Smooth muscle cell (in vitro differentiated cells): ENCODE data around the gene ZNF584. TPM values are rescaled to one million over a fixed set of nuclear protein-coding genes. Genes with fewer than 3 reads are reported as not detected.
"Not testable (repeated sequence)": the region's sequence is repeated elsewhere in the genome, so short reads cannot be mapped to it uniquely, and the experiment has no call there.

Source experiments
- DNase-seq: peaks from one replicate; lab custom pipeline; 2025; ENCODE audit not compliant: unreplicated experiment; lab: John Stamatoyannopoulos, UW
- H2AFZ ChIP-seq: fragments of 200-600 bp; sonication (generic); 2 replicates; pipeline ENCODE4 v1.6.0; 2016; ENCODE audit warnings: antibody characterized with exemption, low read depth, mild to moderate bottlenecking
- H3F3A ChIP-seq: fragments of 200-600 bp; sonication (generic); 2 replicates; pipeline ENCODE4 v1.6.0; 2017; ENCODE audit warnings: antibody characterized with exemption, low read depth
- H3K27ac ChIP-seq: fragments of 200-600 bp; sonication (generic); 2 replicates; pipeline ENCODE4 v1.5.1; 2016; ENCODE audit warnings: low read depth, mild to moderate bottlenecking
- H3K27me3 ChIP-seq: fragments of 200-600 bp; sonication (generic); 2 replicates; pipeline ENCODE4 v1.6.1; 2016; ENCODE audit warnings: low read depth, mild to moderate bottlenecking
- H3K36me3 ChIP-seq: fragments of 200-600 bp; sonication (generic); 2 replicates; pipeline ENCODE4 v1.5.1; 2016; ENCODE audit warnings: low read depth
- H3K4me1 ChIP-seq: fragments of 200-600 bp; sonication (generic); 2 replicates; pipeline ENCODE4 v1.5.1; 2016; ENCODE audit warnings: low read depth
- H3K4me2 ChIP-seq: fragments of 200-600 bp; sonication (generic); 2 replicates; pipeline ENCODE4 v1.6.0; 2016; ENCODE audit warnings: mild to moderate bottlenecking
- H3K4me3 ChIP-seq: fragments of 200-600 bp; sonication (generic); 2 replicates; pipeline ENCODE4 v1.5.1; 2016; ENCODE audit warnings: mild to moderate bottlenecking
- H3K79me2 ChIP-seq: fragments of 200-600 bp; sonication (generic); 2 replicates; pipeline ENCODE4 v1.6.0; 2016; ENCODE audit warnings: low read depth, mild to moderate bottlenecking
- H3K9ac ChIP-seq: fragments of 200-600 bp; sonication (generic); 2 replicates; pipeline ENCODE4 v1.6.0; 2016; ENCODE audit warnings: low read depth
- H3K9me3 ChIP-seq: fragments of 200-600 bp; sonication (generic); replicated peaks from 2 replicates; pipeline ENCODE4 v1.5.1; 2016; ENCODE audit warnings: low read depth
- H4K20me1 ChIP-seq: fragments of 200-600 bp; sonication (generic); 2 replicates; pipeline ENCODE4 v1.6.0; 2016; ENCODE audit warnings: low read depth
- WGBS: methylation state at CpG from one replicate; pipeline ENCODE4 v1.1.7; 2016; ENCODE audit warnings: low lambda C conversion rate; 5-methylcytosine and 5-hydroxymethylcytosine counted together
- polyA plus RNA-seq: library from polyadenylated mRNA; unstranded; fragments of >200 nt; fragmentation: Nextera tagmentation; extraction: Ambion mirVana; gene quantifications from 2 replicates; pipeline ENCODE4 v1.2.1, GENCODE V29; 2016
- total RNA-seq: library from RNA; depleted of rRNA; stranded (reverse); fragments of >200 nt; gene quantifications from 2 replicates; pipeline ENCODE4 v1.2.3, GENCODE V29; 2014
- TF ChIP-seq, protein P1 (sequence below): fragments of 200-600 bp; sonication (generic); IDR thresholded peaks from 2 replicates; pipeline ENCODE4 v1.5.1; 2017; ENCODE audit warnings: borderline replicate concordance, mild to moderate bottlenecking, antibody characterized with exemption; ENCODE audit not compliant: insufficient read depth, poor library complexity, severe bottlenecking

Gene ZNF584
- total and polyA plus RNA-seq, 2 experiments from 2014 or later = 5.0 to 12.7 TPM

DNA sequence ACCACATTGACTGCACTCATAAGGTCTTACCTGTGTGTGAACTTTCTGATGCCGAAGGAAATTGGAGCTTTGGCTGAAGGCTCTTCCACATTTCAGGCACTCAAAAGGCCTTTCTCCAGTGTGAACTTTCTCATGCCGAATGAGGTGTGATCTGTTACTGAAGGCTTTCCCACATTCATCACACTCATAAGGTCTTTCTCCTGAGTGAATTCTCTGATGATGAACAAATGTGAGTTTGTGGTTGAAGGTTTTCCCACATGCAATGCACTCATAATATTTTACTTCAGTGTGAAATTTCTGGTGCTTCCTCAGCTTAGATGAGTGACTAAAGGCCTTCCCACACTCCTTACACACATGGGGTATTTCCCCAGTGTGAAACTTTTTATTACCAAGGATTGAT lies 25.8 kb downstream of the ZNF584 start:
- no peak overlapping the region for H3K9ac ChIP-seq
- H3K4me3 ChIP-seq = no peak overlapping the region
- H3K4me1 ChIP-seq = no peaks in the 10 kb centered on the region
- TF ChIP-seq, protein P1, sequence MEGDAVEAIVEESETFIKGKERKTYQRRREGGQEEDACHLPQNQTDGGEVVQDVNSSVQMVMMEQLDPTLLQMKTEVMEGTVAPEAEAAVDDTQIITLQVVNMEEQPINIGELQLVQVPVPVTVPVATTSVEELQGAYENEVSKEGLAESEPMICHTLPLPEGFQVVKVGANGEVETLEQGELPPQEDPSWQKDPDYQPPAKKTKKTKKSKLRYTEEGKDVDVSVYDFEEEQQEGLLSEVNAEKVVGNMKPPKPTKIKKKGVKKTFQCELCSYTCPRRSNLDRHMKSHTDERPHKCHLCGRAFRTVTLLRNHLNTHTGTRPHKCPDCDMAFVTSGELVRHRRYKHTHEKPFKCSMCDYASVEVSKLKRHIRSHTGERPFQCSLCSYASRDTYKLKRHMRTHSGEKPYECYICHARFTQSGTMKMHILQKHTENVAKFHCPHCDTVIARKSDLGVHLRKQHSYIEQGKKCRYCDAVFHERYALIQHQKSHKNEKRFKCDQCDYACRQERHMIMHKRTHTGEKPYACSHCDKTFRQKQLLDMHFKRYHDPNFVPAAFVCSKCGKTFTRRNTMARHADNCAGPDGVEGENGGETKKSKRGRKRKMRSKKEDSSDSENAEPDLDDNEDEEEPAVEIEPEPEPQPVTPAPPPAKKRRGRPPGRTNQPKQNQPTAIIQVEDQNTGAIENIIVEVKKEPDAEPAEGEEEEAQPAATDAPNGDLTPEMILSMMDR = no peak
- H3K27ac ChIP-seq = no peak overlapping the region
- no peak overlapping the region for H3K4me2 ChIP-seq
- H4K20me1 ChIP-seq = no peaks in the 10 kb centered on the region
- 95% methylated on average over 2 of the region's 2 CpGs for WGBS
- H3K27me3 ChIP-seq = no peaks in the 10 kb centered on the region
- H3K36me3 ChIP-seq = peaks cover 18% of the 10 kb centered on the region
- DNase-seq = no peak
- no peaks in the 10 kb centered on the region for H3F3A ChIP-seq
- H3K79me2 ChIP-seq = no peaks in the 10 kb centered on the region
- H3K9me3 ChIP-seq = peaks cover 22% of the 10 kb centered on the region
- H2AFZ ChIP-seq = no peak overlapping the region

DNA sequence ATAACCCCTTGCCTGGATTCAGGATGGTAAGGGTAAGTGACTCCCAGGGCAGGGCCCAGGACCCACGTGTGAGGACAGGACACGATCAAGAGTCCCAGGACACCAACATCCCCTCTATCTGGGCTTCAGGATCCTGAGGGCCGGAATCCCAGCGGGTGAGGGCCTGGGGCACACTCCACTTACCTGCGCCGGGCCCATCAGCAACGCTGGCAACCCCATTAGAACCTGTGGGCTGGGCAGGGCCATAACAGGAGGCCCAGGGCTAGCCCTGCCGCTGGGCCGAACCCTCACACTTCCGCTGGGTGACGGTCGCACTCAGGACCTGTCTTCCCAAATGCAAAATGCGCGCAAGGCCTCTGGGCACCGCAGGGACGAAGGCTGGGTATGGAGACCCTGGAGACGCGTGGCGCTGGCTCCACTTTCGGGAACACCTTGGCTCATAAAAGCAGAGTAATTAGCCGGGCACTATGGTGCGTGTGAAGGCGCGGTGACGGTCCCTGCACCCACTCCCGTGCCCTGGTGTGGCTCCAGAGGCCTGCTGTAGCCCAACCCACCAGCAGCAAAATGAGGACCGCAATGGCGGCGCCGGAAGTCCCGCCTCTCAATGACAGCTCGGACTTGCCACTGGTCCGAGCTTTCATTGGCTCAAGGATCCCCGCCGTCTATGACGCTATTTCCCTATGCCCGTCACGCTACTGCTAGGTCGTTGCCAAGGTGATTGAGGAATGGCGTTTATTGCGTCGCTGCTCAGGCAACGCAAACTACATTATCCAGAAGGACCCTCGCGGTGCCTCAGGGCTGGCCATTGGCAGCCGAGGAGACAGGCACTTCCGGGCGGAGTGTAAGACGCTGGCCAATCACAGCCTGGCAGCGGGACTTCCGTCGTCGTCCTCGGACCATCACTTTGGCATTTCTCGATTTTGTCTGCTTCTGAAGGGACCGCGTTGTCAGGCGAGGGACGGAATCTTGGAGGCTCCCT lies 31.4 kb downstream of the ZNF584 start, which contains the start of gene ZNF132:
Gene ZNF132 (minus strand): TSS at position 578 of the 979 bp plus-strand sequence. CDS start 332 bp downstream, at position 246.
- peaks cover 5% of the 10 kb centered on the region for H3K36me3 ChIP-seq
- H3K4me3 ChIP-seq = peak within 1 kb of the TSS; percentile 47
- H2AFZ ChIP-seq = no peak within 1 kb of the TSS
- no peaks in the 10 kb centered on the region for H3K4me1 ChIP-seq
- H4K20me1 ChIP-seq = no peaks in the 10 kb centered on the region
- WGBS = 36% methylated on average over 50 of the region's 59 CpGs
- TF ChIP-seq, protein P1 = no peak
- no peaks in the 10 kb centered on the region for H3F3A ChIP-seq
- DNase-seq = peak; percentile 14
- H3K4me2 ChIP-seq = peak within 1 kb of the TSS; percentile 81
- H3K27ac ChIP-seq = peak within 1 kb of the TSS; percentile 47
- H3K9ac ChIP-seq = peak within 1 kb of the TSS; percentile 49
- peaks cover 2% of the 10 kb centered on the region for H3K9me3 ChIP-seq
- no peaks in the 10 kb centered on the region for H3K27me3 ChIP-seq
- H3K79me2 ChIP-seq = no peaks in the 10 kb centered on the region

DNA sequence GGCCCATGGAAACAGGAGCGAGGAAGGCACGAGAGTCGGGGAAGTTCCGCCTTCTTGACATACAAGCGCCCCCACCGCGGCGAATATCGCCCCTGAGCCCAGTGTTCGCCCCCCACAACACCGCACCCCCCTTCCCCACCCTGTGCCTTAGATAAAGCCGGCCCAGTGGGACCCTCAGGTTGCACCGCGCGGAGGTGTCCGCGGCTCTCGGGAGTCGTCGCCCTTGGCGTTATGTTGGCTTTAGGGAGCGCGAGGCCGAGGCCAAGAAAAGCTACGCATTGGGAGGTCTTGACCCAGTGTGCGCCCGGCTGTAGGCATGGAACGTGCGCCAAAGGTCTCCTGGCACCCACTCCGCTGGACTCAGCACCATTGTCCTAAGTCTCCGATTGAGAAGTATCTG lies 32.1 kb downstream of the ZNF584 start:
- Histone ChIP-seq H3K79me2 (no peaks in the 10 kb centered on the region), H3K27me3 (no peaks in the 10 kb centered on the region), H3K9me3 (no peaks in the 10 kb centered on the region), H4K20me1 (no peaks in the 10 kb centered on the region), H2AFZ (no peak overlapping the region), H3K36me3 (no peaks in the 10 kb centered on the region), H3K9ac (no peak overlapping the region), H3K27ac (no peak overlapping the region), H3K4me3 (peak overlapping the region; percentile 47), H3K4me2 (peak overlapping the region; percentile 81), H3K4me1 (no peaks in the 10 kb centered on the region), H3F3A (no peaks in the 10 kb centered on the region)
- no peak for DNase-seq
- TF ChIP-seq, protein P1 = no peak
- WGBS = 85% methylated on average over 21 of the region's 31 CpGs

DNA sequence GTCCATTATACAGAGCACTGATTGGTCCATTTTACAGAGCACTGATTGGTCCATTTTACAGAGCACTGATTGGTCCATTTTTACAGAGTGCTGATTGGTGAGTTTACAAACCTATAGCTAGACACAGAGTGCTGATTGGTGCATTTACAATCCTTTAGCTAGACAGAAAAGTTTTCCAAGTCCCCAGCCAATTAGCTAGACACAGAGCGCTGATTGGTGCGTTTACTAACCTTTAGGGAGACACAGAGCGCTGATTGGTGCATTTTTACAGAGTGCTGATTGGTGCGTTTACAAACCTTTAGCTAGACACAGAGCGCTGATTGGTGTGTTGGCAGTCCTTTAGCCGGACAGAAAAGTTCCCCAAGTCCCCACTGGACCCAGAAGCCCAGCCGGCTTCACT lies 34.5 kb downstream of the ZNF584 start:
- not testable (repeated sequence) for H3K27me3 ChIP-seq, H3K4me1 ChIP-seq, H3F3A ChIP-seq, H3K4me3 ChIP-seq, H3K36me3 ChIP-seq, H2AFZ ChIP-seq, H3K27ac ChIP-seq, H4K20me1 ChIP-seq, H3K9me3 ChIP-seq, H3K79me2 ChIP-seq, DNase-seq, H3K4me2 ChIP-seq, H3K9ac ChIP-seq
- WGBS = 90% methylated on average over 7 of the region's 7 CpGs

DNA sequence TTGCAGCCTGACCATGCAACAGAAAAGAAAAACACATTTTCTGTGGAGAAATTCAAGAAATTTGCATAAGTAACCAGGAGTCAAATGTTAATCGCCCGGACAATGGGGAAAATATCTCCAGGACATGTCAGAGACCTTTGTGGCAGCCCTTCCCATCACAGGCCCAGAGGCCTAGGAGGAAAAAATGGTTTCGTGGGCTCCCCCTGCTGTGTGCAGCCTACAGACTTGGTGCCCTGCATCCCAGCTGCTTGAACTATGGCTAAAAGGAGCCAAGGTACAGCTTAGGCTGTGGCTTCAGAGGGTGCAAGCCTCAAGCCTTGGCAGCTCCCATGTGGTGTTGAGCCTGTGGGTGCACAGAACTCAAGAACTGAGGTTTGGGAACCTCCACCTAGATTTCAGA lies 40.4 kb downstream of the ZNF584 start:
- not testable (repeated sequence) for H3K4me2 ChIP-seq, H3K9me3 ChIP-seq, H3K27ac ChIP-seq, H3K4me1 ChIP-seq, H3K36me3 ChIP-seq, H2AFZ ChIP-seq, H3K4me3 ChIP-seq, H3K27me3 ChIP-seq, H3K79me2 ChIP-seq, H3F3A ChIP-seq, H4K20me1 ChIP-seq, DNase-seq, H3K9ac ChIP-seq
- WGBS = 87% methylated on average over 3 of the region's 3 CpGs

DNA sequence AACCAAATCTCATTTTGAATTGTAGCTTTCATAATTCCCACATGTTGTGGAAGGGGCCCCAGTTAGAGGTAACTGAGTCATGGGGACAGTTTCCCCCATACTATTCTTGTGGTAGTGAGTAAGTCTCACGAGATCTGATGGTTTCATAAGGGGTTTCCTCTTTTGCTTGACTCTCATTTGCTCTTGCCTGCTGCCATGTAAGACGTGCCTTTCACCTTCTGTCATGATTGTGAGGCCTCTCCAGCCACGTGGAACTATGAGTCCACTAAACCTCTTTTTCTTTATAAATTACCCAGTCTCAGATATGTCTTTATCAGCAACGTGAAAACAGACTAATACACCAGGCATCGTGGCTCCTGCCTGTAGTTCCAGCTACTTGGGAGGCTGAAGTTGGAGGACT lies 41.5 kb downstream of the ZNF584 start:
- H3K9me3 ChIP-seq, H3F3A ChIP-seq: not testable (repeated sequence)
- WGBS = 68% methylated on average over 5 of the region's 5 CpGs

More for the DNA sequence above, 41.5 kb downstream of the ZNF584 start:
- not testable (repeated sequence) for H3K4me3 ChIP-seq, H3K9ac ChIP-seq, H3K4me1 ChIP-seq, H2AFZ ChIP-seq, H3K27me3 ChIP-seq, H4K20me1 ChIP-seq, H3K79me2 ChIP-seq, H3K27ac ChIP-seq, DNase-seq, H3K4me2 ChIP-seq, H3K36me3 ChIP-seq
